RKO (cell line): Measurements from ENCODE around the gene GCC2.
"Not testable (repeated sequence)": the region's sequence is repeated elsewhere in the genome, so short reads cannot be mapped to it uniquely, and the experiment has no call there.

ENCODE experiments used
- DNase-seq: peaks from one replicate; pipeline ENCODE4 v3.0.0-alpha.2; 2016; ENCODE audit warnings: low spot score

The GCC2 gene

DNA sequence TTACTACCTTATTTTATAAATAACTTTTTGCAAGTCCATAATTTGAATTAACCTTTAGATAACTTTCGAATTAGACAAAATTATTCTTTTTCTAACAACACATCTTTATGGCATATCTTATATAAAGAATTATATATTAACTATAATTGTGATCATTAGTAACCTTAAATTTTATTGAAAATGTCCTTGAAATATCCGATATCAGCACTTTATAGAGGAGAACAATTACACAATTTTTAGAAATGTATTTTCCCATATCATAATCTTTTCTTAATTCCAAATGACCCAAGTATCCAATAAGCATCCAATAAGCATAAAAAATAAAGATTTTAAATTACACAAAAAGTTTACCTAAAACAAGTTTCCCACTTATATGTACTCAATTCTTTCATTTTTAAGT, 7.3 kb upstream of the GCC2 start:
- DNase-seq, result no peak

GRCh38 chr2:108444941-108445840, 3.8 kb upstream of the GCC2 start:
- DNase-seq, result no peak

GRCh38 chr2:108446703-108447102, 2.3 kb upstream of the GCC2 start:
- no peak for DNase-seq

DNA sequence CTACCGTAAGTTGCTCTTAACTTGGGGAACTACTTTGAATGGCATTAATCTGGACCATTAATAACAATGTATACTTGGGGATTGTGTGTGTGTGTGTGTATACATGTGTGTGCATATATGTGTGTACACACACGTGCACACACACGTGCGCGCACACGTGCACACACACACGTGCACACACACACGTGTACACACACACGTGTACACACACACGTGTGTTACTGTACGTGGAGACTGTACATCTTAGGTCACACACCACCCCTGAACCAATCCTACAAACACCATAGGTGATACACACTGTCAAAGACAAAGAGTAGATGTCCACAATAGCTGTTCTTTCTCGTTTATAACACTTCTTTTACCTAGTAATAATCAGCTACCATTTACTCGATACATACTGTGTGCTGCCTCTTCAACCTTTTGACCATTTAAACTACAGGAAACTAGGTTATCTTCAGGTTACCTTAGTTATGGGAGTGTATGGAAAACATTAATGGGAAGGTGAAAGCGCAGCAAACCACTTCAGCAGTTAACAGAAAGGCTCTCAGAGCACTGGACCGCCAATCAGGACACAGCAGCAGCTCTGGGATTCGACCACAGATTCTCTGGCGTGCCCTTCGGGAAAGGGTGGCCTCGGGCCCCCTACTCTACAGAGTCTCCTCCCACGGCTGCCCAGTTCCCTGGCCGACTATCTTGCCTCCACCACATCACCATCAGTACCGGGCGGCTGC, 894 bp upstream of the GCC2 start:
- no peak for DNase-seq

- peak; percentile 72 for DNase-seq
These were observed 564 bp downstream of the GCC2 start for GRCh38 chr2:108449410-108450130.

DNA sequence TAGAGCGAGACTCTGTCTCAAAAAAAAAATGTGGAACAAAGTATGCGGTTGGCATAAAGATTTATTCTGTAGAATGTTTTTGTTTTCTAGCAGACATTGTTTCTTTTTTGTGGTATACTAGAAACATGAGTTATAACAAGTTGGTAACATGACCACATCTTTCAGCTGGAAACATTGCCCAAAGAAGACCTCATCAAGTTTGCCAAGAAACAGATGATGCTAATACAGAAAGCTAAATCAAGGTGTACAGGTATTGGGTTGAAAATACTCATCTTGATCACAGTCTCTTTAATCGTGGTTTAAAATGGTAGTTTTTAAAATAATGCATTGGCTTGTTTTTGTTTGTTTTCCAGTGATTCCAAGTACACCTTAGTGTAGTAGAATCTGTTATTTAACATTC, 1.9 kb downstream of the GCC2 start:
- DNase-seq, result no peak

- DNase-seq, result no peak
These were observed 3.0 kb downstream of the GCC2 start for GRCh38 chr2:108451976-108452375.

DNA sequence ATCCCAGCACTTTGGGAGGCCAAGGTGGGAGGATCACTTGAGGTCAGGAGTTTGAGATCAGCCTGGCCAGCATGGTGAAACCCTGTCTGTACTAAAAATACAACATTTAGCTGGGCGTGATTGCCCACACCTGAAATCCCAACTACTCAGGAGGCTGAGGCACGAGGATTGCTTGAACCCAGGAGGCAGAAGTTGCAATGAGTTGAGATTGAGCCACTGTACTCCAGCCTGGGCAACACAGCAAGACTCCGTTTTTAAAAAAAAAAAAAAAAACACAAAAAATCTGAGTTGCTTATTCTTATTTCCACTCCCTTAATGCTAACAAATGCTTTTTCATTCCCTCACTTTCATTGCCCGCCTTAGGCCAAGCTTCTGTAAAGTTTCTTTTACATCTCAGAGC, 4.5 kb downstream of the GCC2 start:
- DNase-seq, result not testable (repeated sequence)

- DNase-seq, result peak; percentile 22
These were observed 5.4 kb downstream of the GCC2 start for GRCh38 chr2:108454440-108454839.

DNA sequence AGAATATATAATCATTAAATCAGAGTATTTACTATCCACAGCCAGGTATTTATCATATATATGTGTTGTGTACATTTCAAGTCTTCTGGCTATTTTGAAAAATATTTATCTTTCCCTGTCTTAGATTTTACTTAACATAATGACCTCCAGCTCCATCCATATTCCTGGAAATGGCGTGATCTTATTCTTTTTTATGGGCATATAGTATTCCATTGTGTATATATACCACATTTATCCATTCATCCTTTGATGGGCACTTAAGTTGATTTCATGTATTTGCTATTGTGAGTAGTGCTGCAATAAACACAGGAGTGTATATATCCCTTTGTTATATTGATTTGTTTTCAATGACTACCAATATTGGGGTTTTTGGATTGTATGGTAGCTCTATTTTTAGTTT, 6.6 kb downstream of the GCC2 start:
- no peak for DNase-seq

GRCh38 chr2:108458082-108458481, 9.1 kb downstream of the GCC2 start:
- no peak for DNase-seq

DNA sequence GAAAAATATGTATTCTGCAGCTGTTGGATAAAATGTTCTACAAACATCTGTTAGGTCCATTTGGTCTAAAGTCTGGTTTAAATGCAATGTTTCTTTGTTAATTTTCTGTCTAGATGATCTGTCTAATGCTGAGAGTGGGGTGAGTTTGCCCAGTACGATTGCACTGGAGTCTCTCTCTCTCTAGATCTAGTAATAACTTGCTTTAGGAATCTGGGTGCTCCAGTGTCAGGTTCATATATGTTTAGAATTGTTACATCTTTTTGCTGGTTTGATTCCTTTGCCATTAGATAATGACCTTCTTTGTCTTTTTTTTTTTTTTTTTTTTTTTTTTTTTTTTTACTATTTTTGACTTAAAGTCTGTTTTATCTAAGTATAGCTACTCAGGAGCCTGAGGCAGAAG, 10.4 kb downstream of the GCC2 start:
- no peak for DNase-seq

- no peak for DNase-seq
These were observed 11.5 kb downstream of the GCC2 start for GRCh38 chr2:108460345-108461037.

DNA sequence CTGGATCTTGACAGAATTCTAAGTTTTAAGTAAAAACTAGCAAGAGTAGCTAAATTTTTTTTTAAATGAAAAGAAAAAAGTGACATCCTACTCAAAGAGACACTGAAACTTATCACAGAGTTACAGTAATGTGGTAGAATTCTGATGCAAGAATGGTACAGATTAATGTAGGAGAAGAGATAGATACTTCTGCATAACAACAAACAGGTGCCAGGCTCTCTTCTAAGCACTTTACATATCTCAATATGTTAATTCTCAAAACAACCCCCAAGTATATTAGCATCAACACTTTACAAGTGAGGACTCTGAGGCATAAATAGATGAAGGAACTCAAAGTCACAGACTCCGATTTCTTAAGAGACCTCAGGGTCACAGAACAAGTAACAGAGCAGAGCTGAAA, 28.1 kb downstream of the GCC2 start:
- DNase-seq, result no peak

GRCh38 chr2:108485253-108485652, 36.2 kb downstream of the GCC2 start:
- no peak for DNase-seq

GRCh38 chr2:108490506-108491122, 41.6 kb downstream of the GCC2 start:
- DNase-seq, result no peak

DNA sequence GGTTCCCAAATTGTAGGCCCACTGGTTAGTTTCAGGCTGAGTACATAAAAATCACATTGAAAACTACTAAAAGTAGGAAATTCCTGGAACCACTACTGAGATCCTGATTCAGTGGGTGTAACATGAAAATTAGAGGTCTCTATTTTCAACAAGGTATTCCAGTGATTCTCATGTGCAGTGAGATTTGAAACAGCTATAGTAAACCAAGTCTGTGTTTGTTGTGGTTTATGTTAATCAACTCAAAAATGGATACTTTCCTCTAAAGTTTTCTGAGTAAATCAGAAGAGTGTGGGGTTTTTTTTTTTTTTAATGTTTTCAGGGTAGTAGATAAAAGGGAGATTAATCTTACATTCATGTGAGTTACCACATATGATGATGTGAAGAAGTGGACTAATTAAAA, 42.8 kb downstream of the GCC2 start:
- DNase-seq, result no peak

GRCh38 chr2:108492364-108492763, 43.4 kb downstream of the GCC2 start:
- peak; percentile 35 for DNase-seq

DNA sequence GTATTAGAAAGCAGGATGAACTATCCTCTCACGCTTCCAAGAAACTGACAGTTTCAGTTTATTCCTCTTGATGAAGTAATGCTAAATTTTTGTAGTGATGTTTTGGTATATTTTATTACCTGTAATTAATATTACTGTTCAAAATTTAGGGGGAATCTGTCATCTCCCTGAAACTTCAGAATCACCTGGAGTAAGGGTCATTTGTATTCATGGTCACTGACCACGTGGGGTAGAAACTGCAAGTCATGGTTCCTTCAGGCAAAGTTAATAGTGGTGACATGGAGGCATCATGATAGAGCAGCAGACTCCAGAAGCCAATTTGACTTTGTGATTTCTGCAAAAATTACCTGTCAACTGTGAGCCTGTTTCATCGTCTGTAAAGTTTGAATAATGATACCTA, 47.2 kb downstream of the GCC2 start:
- not testable (repeated sequence) for DNase-seq

- DNase-seq, result not testable (repeated sequence)
These were observed 58.6 kb downstream of the GCC2 start for GRCh38 chr2:108507620-108508019.

DNA sequence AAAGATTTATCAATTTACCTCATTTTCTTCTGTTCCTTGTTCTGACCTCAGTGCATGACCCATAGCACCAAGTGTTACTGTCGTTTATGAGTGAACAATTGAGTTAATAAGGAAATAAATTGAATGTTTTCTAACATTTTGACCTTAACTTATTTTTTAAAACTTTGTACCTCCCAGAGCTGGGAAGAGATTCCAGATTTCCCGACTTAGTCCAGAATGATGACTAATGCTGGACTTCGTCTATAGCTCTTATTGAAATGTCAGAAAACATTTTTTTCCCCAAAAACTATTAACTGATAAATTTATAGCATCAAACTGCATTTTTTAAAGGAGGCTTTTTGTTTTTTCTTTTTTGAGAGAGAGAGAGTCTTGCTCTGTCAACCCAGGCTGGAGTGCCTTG, 63.4 kb downstream of the GCC2 start:
- not testable (repeated sequence) for DNase-seq

- not testable (repeated sequence) for DNase-seq
These were observed 65.5 kb downstream of the GCC2 start for GRCh38 chr2:108514478-108514877.
